GM23338 (cell line): ENCODE data around the gene RFX3. TPM values are rescaled to one million over a fixed set of nuclear protein-coding genes. Genes with fewer than 3 reads are reported as not detected.

Source experiments
- ATAC-seq: fragments of 200-7000 bp; cut with Tn5 transposase; 3 replicates; pipeline ENCODE4 v1.9.1; 2020
- DNase-seq: peaks from one replicate; pipeline ENCODE4 v3.0.0-alpha.2; 2015; ENCODE audit warnings: low spot score
- H2AFZ ChIP-seq: fragments of 200-600 bp; sonication (generic); 2 replicates; pipeline ENCODE4 v1.8.0; 2016; ENCODE audit warnings: antibody characterized with exemption, mild to moderate bottlenecking, moderate library complexity
- H3F3A ChIP-seq: fragments of 200-600 bp; sonication (generic); replicated peaks from 2 replicates; pipeline ENCODE4 v1.8.0; 2017; ENCODE audit warnings: antibody characterized with exemption, mixed run types, low read depth
- H3K27ac ChIP-seq: fragments of 200-600 bp; sonication (generic); 2 replicates; pipeline ENCODE4 v1.6.1; 2016; ENCODE audit warnings: low read depth
- H3K27me3 ChIP-seq: fragments of 200-600 bp; sonication (generic); 2 replicates; pipeline ENCODE4 v1.8.0; 2016; ENCODE audit warnings: mild to moderate bottlenecking, mixed run types, moderate library complexity; ENCODE audit not compliant: insufficient read depth
- H3K36me3 ChIP-seq: fragments of 200-600 bp; sonication (generic); 2 replicates; pipeline ENCODE4 v1.8.0; 2016; ENCODE audit warnings: mild to moderate bottlenecking; ENCODE audit not compliant: insufficient read depth
- H3K4me1 ChIP-seq: fragments of 200-600 bp; sonication (generic); 2 replicates; pipeline ENCODE4 v1.8.0; 2016; ENCODE audit warnings: mild to moderate bottlenecking, moderate library complexity; ENCODE audit not compliant: insufficient read depth
- H3K4me2 ChIP-seq: fragments of 200-600 bp; sonication (generic); 2 replicates; pipeline ENCODE4 v1.7.1; 2017; ENCODE audit warnings: mixed run types
- H3K4me3 ChIP-seq: fragments of 200-600 bp; sonication (generic); 2 replicates; pipeline ENCODE4 v1.6.1; 2016; ENCODE audit warnings: mixed run types
- H3K79me2 ChIP-seq: fragments of 200-600 bp; sonication (generic); replicated peaks from 2 replicates; pipeline ENCODE4 v1.8.0; 2017; ENCODE audit warnings: mild to moderate bottlenecking; ENCODE audit not compliant: insufficient read depth
- H3K9me2 ChIP-seq: fragments of 200-600 bp; sonication (generic); 2 replicates; pipeline ENCODE4 v1.8.0; 2017; ENCODE audit not compliant: insufficient read depth
- H4K20me1 ChIP-seq: fragments of 200-600 bp; sonication (generic); replicated peaks from 2 replicates; pipeline ENCODE4 v1.8.0; 2017; ENCODE audit warnings: mild to moderate bottlenecking; ENCODE audit not compliant: insufficient read depth
- H3K27ac Mint-ChIP-seq: 2 replicates; pipeline ENCODE4 v1.8.0; 2020; ENCODE audit warnings: inconsistent platforms, mild to moderate bottlenecking, moderate library complexity, mixed read lengths
- H3K27me3 Mint-ChIP-seq: 3 replicates; pipeline ENCODE4 v1.8.0; 2022; ENCODE audit warnings: low read depth, mild to moderate bottlenecking, moderate library complexity, mixed read lengths, inconsistent platforms; ENCODE audit not compliant: insufficient read depth, poor library complexity
- H3K36me3 Mint-ChIP-seq: 3 replicates; pipeline ENCODE4 v1.8.0; 2021; ENCODE audit warnings: low read depth, mild to moderate bottlenecking, inconsistent platforms, moderate library complexity, mixed read lengths
- H3K4me1 Mint-ChIP-seq: 3 replicates; pipeline ENCODE4 v1.8.0; 2020; ENCODE audit warnings: mild to moderate bottlenecking, inconsistent platforms, mixed read lengths
- H3K4me3 Mint-ChIP-seq: 3 replicates; pipeline ENCODE4 v1.8.0; 2021; ENCODE audit warnings: moderate library complexity, mild to moderate bottlenecking, inconsistent platforms, mixed read lengths
- H3K9me3 Mint-ChIP-seq: 3 replicates; pipeline ENCODE4 v1.8.0; 2020; ENCODE audit warnings: moderate library complexity, mild to moderate bottlenecking, inconsistent platforms, mixed read lengths
- CREB1 ChIP-seq: fragments of 250-450 bp; sonication (Bioruptor Pico); IDR thresholded peaks from 2 replicates; pipeline ENCODE4 v1.5.0; 2020; ENCODE audit warnings: low read depth, mild to moderate bottlenecking, moderate library complexity
- ETS1 ChIP-seq: IDR thresholded peaks from 2 replicates; pipeline ENCODE4 v1.6.1; 2016; ENCODE audit warnings: antibody characterized with exemption
- EZH2 ChIP-seq: fragments of 200-600 bp; sonication (generic); IDR thresholded peaks from one replicate; pipeline ENCODE4 v1.8.0; 2017; ENCODE audit warnings: antibody characterized with exemption, mild to moderate bottlenecking, low read depth; ENCODE audit not compliant: unreplicated experiment
- EZH2phosphoT487 ChIP-seq: fragments of 200-600 bp; sonication (generic); IDR thresholded peaks from one replicate; pipeline ENCODE4 v1.8.1; 2018; ENCODE audit warnings: antibody characterized with exemption; ENCODE audit not compliant: unreplicated experiment
- JUNB ChIP-seq: IDR thresholded peaks from one replicate; pipeline ENCODE4 v1.6.1; 2016; ENCODE audit warnings: antibody characterized with exemption; ENCODE audit not compliant: unreplicated experiment
- NANOG ChIP-seq: IDR thresholded peaks from 2 replicates; pipeline ENCODE4 v1.6.1; 2016; ENCODE audit warnings: antibody characterized with exemption, borderline replicate concordance
- ZNF114 ChIP-seq: fragments of 250-450 bp; sonication (Bioruptor Pico); IDR thresholded peaks from 2 replicates; pipeline ENCODE4 v1.5.0; 2020; ENCODE audit warnings: mild to moderate bottlenecking, moderate library complexity
- ZNF331 ChIP-seq: fragments of 250-450 bp; sonication (Bioruptor Pico); IDR thresholded peaks from 2 replicates; pipeline ENCODE4 v1.5.0; 2020; ENCODE audit warnings: low read depth, mild to moderate bottlenecking, moderate library complexity
- ZNF462 ChIP-seq: fragments of 250-450 bp; sonication (Bioruptor Pico); IDR thresholded peaks from 2 replicates; pipeline ENCODE4 v1.5.0; 2020; ENCODE audit warnings: mild to moderate bottlenecking, moderate library complexity
- polyA plus RNA-seq: library from polyadenylated mRNA; unstranded; fragments of >200 nt; fragmentation: Nextera tagmentation; extraction: Ambion mirVana; gene quantifications from 2 replicates; pipeline ENCODE4 v1.2.1, GENCODE V29; 2016
- total RNA-seq: library from RNA; depleted of rRNA; stranded (reverse); fragments of >200 nt; shearing (Covaris generic); gene quantifications from 2 replicates; pipeline ENCODE4 v1.2.3, GENCODE V29; 2014
- TF ChIP-seq, protein P1 (sequence below), 2 experiments: fragments of 200-600 bp in 1 of 2; sonication (generic) in 1 of 2; conservative IDR thresholded peaks; 2 replicates each; pipeline versions ENCODE4 v1.5.1 to v1.6.1; 2016 to 2017; ENCODE audit warnings: antibody characterized with exemption in 2 of 2, low read depth in 2 of 2, mild to moderate bottlenecking in 2 of 2, moderate library complexity in 1 of 2

RFX3 gene
- total and polyA plus RNA-seq, 2 experiments from 2014 or later: 9.8 to 22.1 TPM

DNA sequence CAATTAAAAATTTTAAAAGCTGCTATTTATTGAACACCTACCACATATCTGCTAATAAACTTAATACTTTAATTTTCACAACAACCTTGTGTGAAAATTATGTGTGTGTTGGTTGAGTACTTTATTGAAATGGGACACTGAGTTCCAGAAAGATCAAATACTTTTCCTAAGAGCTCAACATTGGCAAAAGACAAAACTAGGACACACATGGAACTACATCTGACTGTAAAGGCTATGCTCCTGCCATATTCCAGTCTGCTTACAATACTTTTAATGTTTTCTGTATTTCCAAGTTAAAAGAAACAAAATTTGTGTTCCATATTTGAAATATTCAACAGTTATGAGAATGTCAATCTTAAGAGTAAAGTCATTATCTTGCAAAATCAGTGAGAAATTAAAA, 111.8 kb downstream of the RFX3 start (continued):
- no peak for TF ChIP-seq ZNF114 (CRISPR knock-in tag)
- TF ChIP-seq ETS1: no peak
- TF ChIP-seq CREB1: no peak
- TF ChIP-seq, protein P1, sequence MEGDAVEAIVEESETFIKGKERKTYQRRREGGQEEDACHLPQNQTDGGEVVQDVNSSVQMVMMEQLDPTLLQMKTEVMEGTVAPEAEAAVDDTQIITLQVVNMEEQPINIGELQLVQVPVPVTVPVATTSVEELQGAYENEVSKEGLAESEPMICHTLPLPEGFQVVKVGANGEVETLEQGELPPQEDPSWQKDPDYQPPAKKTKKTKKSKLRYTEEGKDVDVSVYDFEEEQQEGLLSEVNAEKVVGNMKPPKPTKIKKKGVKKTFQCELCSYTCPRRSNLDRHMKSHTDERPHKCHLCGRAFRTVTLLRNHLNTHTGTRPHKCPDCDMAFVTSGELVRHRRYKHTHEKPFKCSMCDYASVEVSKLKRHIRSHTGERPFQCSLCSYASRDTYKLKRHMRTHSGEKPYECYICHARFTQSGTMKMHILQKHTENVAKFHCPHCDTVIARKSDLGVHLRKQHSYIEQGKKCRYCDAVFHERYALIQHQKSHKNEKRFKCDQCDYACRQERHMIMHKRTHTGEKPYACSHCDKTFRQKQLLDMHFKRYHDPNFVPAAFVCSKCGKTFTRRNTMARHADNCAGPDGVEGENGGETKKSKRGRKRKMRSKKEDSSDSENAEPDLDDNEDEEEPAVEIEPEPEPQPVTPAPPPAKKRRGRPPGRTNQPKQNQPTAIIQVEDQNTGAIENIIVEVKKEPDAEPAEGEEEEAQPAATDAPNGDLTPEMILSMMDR (conservative IDR thresholded peaks at IDR 0.05; ENCODE audit: low read depth in 2 of 2): no peak
- TF ChIP-seq EZH2: no peak

DNA sequence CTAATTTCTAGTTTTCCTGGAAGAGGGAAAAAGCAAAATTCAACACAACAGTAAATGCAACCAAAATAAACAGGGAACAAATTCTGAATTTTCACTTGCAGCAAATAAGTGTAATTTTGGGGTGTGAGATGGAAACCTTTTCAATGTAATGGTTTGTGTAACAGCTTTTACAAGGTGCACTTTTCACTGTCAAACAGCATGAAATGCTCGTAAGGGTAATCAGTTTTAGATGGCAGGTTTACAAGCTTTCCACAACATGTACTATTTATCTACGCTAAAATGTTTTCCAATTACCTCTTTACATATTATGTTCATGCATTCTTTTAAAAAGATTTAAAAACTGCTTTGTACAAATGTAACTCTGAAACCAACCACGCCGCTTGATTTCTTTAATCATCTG, 115.3 kb downstream of the RFX3 start:
- Histone ChIP-seq H2AFZ (no peak overlapping the region), H3K4me3 (no peak overlapping the region), H3K9me2 (no peaks in the 10 kb centered on the region), H4K20me1 (no peaks in the 10 kb centered on the region), H3K79me2 (no peaks in the 10 kb centered on the region), H3F3A (no peaks in the 10 kb centered on the region), H3K4me1 (no peaks in the 10 kb centered on the region), H3K27me3 (no peaks in the 10 kb centered on the region), H3K36me3 (no peaks in the 10 kb centered on the region), H3K4me2 (no peak overlapping the region), H3K27ac (no peak overlapping the region)
- DNase-seq: no peak
- Mint-ChIP-seq H3K36me3 (no peaks in the 10 kb centered on the region), H3K4me1 (no peaks in the 10 kb centered on the region), H3K9me3 (no peaks in the 10 kb centered on the region), H3K27ac (no peak overlapping the region), H3K4me3 (no peak overlapping the region), H3K27me3 (peaks cover 3% of the 10 kb centered on the region)
- ATAC-seq: no peak
- no peak for TF ChIP-seq NANOG
- TF ChIP-seq CREB1: no peak
- no peak for TF ChIP-seq EZH2
- no peak for TF ChIP-seq ZNF462 (CRISPR knock-in tag)
- TF ChIP-seq, protein P1 (conservative IDR thresholded peaks at IDR 0.05; ENCODE audit: low read depth in 2 of 2): no peak
- TF ChIP-seq ETS1: no peak
- TF ChIP-seq EZH2phosphoT487: no peak
- TF ChIP-seq JUNB: no peak
- no peak for TF ChIP-seq ZNF331 (CRISPR knock-in tag)
